Measurements from ENCODE around the gene CACNA1H. TPM values are rescaled to one million over a fixed set of nuclear protein-coding genes. Genes with fewer than 3 reads are reported as not detected.

The CACNA1H gene
- total and polyA plus RNA-seq, 3 donors from 2014 or later, result 41.1 to 69.0 (median 55.9) TPM

DNA sequence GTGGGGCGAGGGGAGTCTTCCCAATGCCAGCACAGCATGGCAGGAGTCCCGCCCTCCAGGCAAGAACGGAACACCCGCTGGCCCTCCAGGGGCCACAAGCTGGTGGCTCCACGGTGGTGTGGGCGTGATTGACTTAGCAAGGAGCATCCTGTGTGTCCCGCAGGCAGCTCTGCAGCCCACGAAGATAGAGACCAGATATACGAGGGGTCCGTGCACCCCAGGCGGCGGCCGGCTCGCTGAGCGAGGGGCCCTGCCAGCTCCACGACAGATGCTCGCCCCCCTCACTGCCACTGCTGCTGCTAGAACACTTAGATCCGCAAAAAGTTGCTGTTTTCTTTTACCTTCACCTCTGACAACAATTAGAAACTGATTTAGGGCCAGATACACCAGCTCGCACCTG, 10.0 kb upstream of the CACNA1H start:
- TF ChIP-seq, protein P1, sequence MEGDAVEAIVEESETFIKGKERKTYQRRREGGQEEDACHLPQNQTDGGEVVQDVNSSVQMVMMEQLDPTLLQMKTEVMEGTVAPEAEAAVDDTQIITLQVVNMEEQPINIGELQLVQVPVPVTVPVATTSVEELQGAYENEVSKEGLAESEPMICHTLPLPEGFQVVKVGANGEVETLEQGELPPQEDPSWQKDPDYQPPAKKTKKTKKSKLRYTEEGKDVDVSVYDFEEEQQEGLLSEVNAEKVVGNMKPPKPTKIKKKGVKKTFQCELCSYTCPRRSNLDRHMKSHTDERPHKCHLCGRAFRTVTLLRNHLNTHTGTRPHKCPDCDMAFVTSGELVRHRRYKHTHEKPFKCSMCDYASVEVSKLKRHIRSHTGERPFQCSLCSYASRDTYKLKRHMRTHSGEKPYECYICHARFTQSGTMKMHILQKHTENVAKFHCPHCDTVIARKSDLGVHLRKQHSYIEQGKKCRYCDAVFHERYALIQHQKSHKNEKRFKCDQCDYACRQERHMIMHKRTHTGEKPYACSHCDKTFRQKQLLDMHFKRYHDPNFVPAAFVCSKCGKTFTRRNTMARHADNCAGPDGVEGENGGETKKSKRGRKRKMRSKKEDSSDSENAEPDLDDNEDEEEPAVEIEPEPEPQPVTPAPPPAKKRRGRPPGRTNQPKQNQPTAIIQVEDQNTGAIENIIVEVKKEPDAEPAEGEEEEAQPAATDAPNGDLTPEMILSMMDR (IDR thresholded peaks at IDR 0.05), result no peak
- TF ChIP-seq POLR2A (IDR thresholded peaks at IDR 0.05), result no peak
- Histone ChIP-seq H3K4me1 (no peaks in the 10 kb centered on the region), H3K4me3 (no peak overlapping the region), H3K27ac (no peak overlapping the region), H3K36me3 (ENCODE audit: low read depth, missing control alignments) (no peaks in the 10 kb centered on the region), H3K9me3 (no peaks in the 10 kb centered on the region), H3K27me3 (no peaks in the 10 kb centered on the region)
- intact Hi-C loops (cut with DNase I; ENCODE audit: low total_unique reads), result no loop called here
- 77 to 86% methylated on average over 19 of the region's 19 CpGs for WGBS, 2 donors
- DNase-seq, result no peak

DNA sequence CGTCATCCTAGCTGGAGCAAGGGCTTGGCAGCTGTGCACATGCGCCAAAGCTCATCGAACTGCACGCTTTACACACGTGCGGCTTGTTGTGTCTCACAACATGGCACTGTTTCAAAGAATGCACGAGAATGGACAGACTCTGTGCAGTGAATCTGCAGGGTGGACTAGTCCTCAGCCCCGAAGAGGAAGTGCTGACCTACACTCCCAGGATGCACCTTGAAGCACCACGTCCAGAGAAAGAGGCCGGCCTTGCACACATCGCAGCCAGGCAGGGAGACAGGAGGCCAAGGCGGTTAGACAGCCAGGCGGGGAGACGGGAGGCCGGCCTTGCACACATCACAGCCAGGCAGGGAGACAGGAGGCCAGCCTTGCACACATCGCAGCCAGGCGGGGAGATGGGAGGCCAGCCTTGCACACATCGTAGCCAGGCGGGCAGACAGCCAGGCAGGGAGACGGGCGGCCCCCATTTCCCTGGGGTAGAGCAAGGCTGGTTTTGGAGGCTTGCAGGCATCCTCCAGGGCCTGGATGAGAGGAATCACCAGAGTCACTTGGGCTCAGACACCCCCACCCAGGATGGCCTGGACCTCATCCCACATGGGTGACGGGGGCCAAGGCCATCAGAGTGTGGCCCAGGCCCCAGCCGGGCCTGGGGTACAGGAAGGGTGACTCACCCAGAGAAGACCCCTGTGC, 9.0 kb upstream of the CACNA1H start:
- Histone ChIP-seq H3K4me1 (no peaks in the 10 kb centered on the region), H3K36me3 (ENCODE audit: low read depth, missing control alignments) (no peaks in the 10 kb centered on the region), H3K4me3 (no peak overlapping the region), H3K27ac (no peak overlapping the region), H3K9me3 (no peaks in the 10 kb centered on the region), H3K27me3 (no peaks in the 10 kb centered on the region)
- WGBS, 2 donors, result 87 to 90% methylated on average over 15 to 23 of the region's 23 CpGs
- TF ChIP-seq POLR2A (IDR thresholded peaks at IDR 0.05), result no peak
- TF ChIP-seq, protein P1 (IDR thresholded peaks at IDR 0.05), result no peak
- intact Hi-C loops (cut with DNase I; ENCODE audit: low total_unique reads), result no loop called here
- no peak for DNase-seq

DNA sequence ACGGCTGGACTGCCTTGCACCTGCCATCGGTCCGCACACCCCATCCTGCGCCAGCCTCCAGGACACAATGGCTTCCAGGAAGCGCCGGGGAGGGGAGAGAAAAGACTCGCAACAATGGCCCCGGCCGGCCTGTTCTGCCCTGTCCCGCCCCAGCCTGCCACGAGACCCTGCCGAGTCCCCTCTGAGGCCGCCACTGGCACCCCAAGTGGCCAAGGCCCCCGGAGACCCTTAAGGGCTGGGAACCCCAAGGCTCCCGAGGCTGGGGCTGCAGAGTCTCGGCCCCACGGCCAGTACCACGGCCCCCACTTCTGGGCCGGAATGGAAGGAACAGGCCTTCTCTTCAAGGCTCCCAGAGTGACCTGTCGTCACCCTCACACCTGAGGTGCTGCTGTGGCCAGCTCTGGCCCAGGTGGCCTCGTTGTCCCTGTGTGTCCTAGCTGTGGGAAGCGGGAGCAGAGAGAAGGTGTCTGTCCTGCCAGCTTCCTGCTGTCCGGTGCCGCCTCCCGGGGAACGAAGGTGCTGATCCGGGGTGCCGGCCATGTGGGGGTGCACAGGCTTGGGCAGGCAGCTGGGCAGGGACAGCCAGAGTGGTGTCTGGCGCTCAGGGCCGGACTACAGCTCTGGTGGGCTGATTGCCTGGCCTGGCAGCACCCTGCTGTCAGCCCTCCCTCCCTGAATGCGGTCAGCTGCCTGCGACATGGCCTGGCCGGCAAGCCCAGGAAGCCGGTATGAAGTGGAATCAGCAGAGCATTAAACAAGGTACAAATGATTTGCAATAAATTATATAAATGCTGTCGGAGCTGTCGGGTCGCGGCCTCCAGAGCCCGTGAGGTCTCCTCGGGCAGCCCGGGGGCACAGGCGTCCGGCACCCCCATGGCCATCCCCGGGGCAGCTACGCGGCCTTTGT, 8.2 kb upstream of the CACNA1H start:
- TF ChIP-seq, protein P1 (IDR thresholded peaks at IDR 0.05), result no peak
- no peak for TF ChIP-seq POLR2A (IDR thresholded peaks at IDR 0.05)
- DNase-seq, result no peak
- H3K4me3 ChIP-seq, result no peak overlapping the region
- intact Hi-C loops (cut with DNase I; ENCODE audit: low total_unique reads), result no loop called here
- no peaks in the 10 kb centered on the region for H3K36me3 ChIP-seq (ENCODE audit: low read depth, missing control alignments)
- H3K4me1 ChIP-seq, result no peaks in the 10 kb centered on the region
- no peak overlapping the region for H3K27ac ChIP-seq
- 83 to 90% methylated on average over 22 to 45 of the region's 46 CpGs for WGBS, 2 donors
- no peaks in the 10 kb centered on the region for H3K9me3 ChIP-seq
- no peaks in the 10 kb centered on the region for H3K27me3 ChIP-seq

DNA sequence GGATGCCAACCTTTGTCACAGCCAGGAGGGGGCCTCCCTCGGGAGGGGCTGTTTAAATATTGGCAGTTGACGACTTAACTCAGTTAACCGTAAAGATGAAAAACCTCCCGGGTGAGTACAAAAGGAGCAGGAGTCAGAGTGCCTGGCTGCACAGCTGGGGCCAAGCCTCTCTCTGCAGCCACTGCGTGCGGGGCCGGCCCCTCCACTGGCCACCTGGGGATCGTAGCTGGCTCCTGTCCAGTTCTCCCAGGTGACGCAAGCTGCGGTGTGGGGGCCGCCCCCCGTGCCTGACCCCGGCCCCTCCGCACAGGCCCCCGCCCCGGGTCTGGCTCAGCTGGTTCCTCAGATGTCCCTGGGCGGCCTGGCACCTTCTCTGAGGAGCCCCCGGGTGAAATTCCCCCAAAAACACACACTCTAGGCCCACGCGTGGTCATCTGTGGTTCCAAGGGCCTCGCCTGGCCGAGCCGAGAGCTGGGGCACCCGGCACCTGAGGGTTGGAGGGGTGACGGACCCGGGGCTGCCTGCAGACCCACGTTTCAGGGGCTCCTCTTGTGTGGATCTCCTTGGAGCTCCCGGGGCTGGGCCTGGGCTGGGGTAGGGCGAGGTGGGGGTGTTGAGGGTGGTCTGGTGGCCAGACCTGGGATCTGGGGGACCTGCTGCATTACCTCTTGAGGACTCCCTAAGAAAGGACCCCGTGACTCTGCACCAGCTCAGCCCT, 7.4 kb upstream of the CACNA1H start:
- no peak for DNase-seq
- intact Hi-C loops (cut with DNase I; ENCODE audit: low total_unique reads), result no loop called here
- TF ChIP-seq, protein P1 (IDR thresholded peaks at IDR 0.05), result no peak
- no peak for TF ChIP-seq POLR2A (IDR thresholded peaks at IDR 0.05)

More for the DNA sequence above, 7.4 kb upstream of the CACNA1H start:
- 51% methylated on average over 5 to 30 of the region's 30 CpGs for whole genome bisulfite sequencing, 2 donors
- Histone ChIP-seq H3K4me1 (no peaks in the 10 kb centered on the region), H3K4me3 (no peak overlapping the region), H3K9me3 (no peaks in the 10 kb centered on the region), H3K27me3 (no peaks in the 10 kb centered on the region), H3K27ac (no peak overlapping the region), H3K36me3 (ENCODE audit: low read depth, missing control alignments) (no peaks in the 10 kb centered on the region)

All from testis (tissue), 3 donors.